LNCaP clone FGC (cell line): Measurements from ENCODE around the gene CPLX3.
A peak's percentile ranks its signal among the peaks of the same experiment; 100 is the strongest.

Experiments
- DNase-seq: peaks from one replicate; pipeline ENCODE4 v3.0.0-alpha.2; 2011; ENCODE audit warnings: low read depth
- H3K4me3 ChIP-seq: 2 replicates; pipeline ENCODE4 v1.5.1; 2011; ENCODE audit warnings: mild to moderate bottlenecking, low read depth, low read length, control low read depth
- CTCF ChIP-seq: IDR thresholded peaks from 2 replicates; pipeline ENCODE4 v1.5.1; 2012; ENCODE audit warnings: mild to moderate bottlenecking; ENCODE audit not compliant: control insufficient read depth, insufficient read depth; ENCODE audit errors: extremely low read depth

CPLX3 gene

GRCh38 chr15:74781431-74782258, 44.8 kb upstream of the CPLX3 start, which contains the start of gene CSK:
CSK (plus strand) TSS chr15:74782080; CDS start chr15:74798298, 16,218 bp downstream.
- H3K4me3 ChIP-seq = peak within 1 kb of the TSS; percentile 79
- TF ChIP-seq CTCF = peak; percentile 66
- no peak for DNase-seq

GRCh38 chr15:74782259-74783071, 44.0 kb upstream of the CPLX3 start:
- peak overlapping the region; percentile 79 for H3K4me3 ChIP-seq
- no peak for TF ChIP-seq CTCF
- no peak for DNase-seq

GRCh38 chr15:74783072-74783807, 43.2 kb upstream of the CPLX3 start:
- peak overlapping the region; percentile 79 for H3K4me3 ChIP-seq
- no peak for TF ChIP-seq CTCF
- DNase-seq = no peak

- TF ChIP-seq CTCF = no peak
- peak overlapping the region; percentile 79 for H3K4me3 ChIP-seq
- DNase-seq = no peak
These were observed 42.6 kb upstream of the CPLX3 start for GRCh38 chr15:74783808-74784175.

GRCh38 chr15:74784426-74785193, 41.8 kb upstream of the CPLX3 start:
- H3K4me3 ChIP-seq = no peak overlapping the region
- DNase-seq = no peak
- TF ChIP-seq CTCF = no peak
